Vagina (tissue), 2 donors: ENCODE results near the gene KIF26A.

ENCODE experiments used
- CTCF ChIP-seq, 3 experiments: fragments of 450-650 bp in 2 of 3; fragments of 200-600 bp in 1 of 3; sonication (generic) in 1 of 3; IDR thresholded peaks; one replicate each; pipeline ENCODE4 v1.5.1; 2017 to 2019; ENCODE audit warnings: antibody characterized with exemption in 3 of 3, mild to moderate bottlenecking in 2 of 3, moderate library complexity in 2 of 3
- POLR2A ChIP-seq, 2 donors: fragments of 450-650 bp; IDR thresholded peaks; one replicate each; pipeline ENCODE4 v1.6.1; 2017; ENCODE audit warnings: antibody characterized with exemption in 2 of 2, mild to moderate bottlenecking in 2 of 2, moderate library complexity in 2 of 2
- POLR2AphosphoS5 ChIP-seq, 2 donors: sonication (generic); formaldehyde crosslinking; IDR thresholded peaks; one replicate each; pipeline ENCODE4 v1.9.0; 2017; ENCODE audit warnings: antibody characterized with exemption in 2 of 2, mild to moderate bottlenecking in 2 of 2, low read depth in 1 of 2; ENCODE audit not compliant: insufficient read depth in 1 of 2

GRCh38 chr14:104104076-104104901 is 34.1 kb upstream of the KIF26A start:
- TF ChIP-seq CTCF (IDR thresholded peaks at IDR 0.05) (no peak), POLR2AphosphoS5 (IDR thresholded peaks at IDR 0.05; ENCODE audit: insufficient read depth in 1 of 2, low read depth in 1 of 2) (no peak), POLR2A (IDR thresholded peaks at IDR 0.05) (no peak)
